Stimulated activated naive CD4-positive, alpha-beta T cell (primary cell): ENCODE results near the gene ARHGAP21.

Experiments
- DNase-seq, 6 experiments: peaks; one replicate each; lab custom pipeline; 2025; lab: John Stamatoyannopoulos, UW

ARHGAP21 gene

DNA sequence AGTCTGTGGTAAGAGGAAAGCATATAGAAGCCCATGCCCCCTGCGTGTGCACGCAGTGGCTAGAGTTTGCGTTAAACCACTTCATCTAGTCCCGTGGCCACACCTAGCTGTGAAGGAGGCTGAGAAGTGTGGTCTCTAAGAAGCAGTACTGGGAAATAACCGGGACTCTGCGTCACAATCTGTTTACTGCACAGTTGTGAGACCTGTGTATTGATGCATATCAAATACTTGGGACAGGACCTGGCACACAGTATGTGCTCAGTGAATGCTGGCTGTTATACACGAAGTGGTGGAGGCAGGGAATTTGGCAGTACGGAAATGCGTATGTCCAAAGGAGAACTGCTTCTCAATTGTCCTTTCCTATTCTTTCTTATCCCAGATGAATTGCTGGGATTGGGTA lies 149.5 kb downstream of the ARHGAP21 start:
- DNase-seq: no peak

DNA sequence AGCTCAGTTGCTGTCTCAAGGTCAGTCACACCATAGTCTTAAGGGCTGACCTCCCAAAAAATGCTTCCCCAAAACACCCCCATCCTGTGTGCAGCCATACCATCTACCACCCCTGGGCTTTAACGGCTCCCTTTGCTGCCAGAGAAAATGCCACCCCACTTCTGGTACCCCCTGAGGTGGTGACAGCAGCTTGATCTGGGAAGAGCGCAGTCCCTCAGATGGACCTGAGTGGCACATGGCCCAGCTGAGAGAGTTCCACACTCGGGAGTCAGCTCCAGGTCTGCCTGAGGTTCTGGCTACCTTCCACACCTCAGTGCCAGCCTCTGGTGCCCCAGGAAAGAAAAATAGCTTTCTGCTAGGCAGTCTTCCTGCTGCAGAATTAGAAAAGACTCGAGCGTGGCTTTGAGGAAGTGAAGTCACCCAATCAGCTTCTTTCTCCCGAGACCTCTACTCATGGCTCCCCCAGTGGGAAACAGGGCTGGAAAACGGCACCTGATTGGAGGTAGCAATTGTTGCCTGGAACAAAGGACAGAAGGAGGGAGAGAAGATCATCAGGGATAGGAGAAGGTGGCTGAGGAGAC lies 151.7 kb downstream of the ARHGAP21 start:
- DNase-seq: no peak

DNA sequence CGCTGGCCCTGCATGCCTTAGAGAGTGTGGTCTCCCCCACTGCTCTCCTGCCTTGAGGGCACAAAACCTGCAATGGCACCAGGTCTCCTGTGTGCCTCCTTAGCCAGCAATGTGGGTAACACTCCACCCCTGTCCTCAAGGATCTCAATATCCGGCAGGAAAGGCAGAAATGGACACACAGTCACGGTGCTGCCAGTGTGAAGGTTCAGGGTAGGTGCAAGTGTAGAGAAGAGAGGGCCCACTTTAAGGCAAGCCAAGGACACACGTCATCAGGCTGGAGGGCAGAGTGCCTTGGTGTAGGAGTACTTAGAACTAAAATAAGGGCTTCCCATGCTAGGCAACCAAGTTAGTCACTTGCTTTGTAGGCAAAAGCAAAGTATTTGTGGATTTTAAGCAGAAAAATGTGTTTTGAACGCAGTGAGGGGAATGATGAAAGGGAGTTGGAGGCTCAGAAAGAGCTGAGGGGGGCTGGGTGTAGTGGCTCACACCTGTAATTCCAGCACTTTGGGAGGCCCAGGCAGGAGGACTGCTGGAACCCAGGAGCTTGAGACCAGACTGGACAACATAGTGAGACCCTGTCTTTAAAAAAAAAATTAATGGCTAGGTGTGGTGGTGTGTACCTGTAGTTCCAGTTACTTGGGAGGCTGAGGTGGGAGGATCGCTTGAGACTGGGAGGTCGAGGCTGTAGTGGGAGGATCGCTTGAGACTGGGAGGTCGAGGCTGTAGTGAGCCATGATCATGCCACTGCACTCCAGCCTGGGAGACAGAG lies 152.8 kb downstream of the ARHGAP21 start:
- no peak for DNase-seq

DNA sequence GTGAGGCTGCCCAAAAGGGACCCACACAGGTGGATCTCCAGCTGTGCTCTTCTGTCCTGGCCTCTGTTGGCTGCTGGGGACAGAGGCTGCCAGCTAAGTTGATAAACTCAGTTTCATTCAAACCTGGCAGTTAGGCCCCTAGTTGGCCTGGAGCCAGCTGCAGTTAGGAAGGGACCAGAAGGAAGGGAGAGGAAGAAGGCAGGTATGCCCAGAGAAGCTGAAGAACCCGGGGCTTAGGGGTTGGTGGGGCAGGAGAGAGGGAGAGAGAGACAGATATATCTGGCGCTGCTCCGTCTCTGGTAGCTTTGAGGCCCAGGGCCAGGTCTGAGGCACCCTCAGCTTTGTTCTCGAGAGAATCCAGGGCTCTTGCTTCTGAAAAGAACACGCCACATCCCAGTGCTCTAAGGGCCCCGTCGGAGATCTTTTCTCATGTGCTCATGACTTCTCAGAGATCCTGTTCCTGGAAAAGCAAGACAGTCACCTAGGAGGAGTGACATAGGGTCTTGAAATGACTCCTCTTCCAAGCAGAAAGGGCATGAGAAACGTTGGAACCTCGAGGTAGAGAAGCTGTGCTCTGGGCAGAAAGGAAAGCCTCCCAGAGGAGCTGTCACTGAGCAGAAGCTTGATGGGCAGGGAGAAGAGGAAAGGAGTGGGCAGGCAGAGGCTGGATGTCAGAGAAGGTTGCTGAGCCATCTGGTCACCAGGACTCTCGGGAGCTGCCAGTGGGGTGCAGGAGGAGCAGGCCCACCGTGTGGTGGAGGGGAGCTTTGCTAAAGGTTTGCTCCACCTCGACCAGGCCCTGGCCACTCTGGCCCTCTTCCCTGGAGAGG lies 153.6 kb downstream of the ARHGAP21 start:
- no peak for DNase-seq

DNA sequence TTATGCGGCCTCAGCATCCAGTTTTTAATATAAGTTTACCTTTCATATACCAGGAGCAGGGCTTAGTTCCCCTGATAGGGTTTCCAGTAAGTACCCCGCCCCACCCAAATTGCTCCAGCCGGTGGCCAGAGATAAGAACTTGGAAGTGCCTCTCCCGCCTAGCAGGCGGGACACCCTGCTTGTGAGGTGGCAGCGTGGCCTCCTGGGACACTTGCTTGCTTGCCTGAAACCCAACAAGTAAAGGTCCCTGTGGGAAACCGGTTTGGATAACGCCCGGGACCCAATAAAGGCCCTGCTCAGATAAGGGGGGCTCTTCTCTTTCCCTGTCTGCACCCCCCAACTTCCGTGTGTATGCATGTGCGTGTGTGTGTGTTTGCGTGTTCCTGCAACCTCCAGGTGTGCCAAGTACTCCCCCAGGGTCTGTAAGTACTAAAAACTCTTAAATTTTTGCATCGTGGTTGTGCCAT lies 154.3 kb downstream of the ARHGAP21 start:
- no peak for DNase-seq

DNA sequence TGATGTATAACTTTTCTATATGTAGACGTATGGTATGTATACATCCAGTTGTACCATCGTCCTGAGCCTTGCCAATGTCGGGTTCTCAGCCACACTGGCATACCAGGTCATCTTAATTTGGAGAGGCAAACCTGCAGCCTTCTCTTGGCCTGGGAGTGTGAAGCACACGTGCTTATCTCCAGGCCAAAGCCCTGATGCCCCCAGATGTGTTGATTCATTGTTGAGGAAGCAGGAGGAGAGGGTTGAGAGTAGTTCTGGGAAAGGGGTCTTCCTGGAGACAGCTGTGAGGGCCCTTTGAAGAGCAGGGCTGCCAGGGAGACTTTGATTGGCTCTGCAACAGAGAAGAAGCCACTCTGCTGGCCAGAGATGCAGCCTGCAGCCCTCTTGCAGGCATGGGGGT lies 155.6 kb downstream of the ARHGAP21 start:
- no peak for DNase-seq

DNA sequence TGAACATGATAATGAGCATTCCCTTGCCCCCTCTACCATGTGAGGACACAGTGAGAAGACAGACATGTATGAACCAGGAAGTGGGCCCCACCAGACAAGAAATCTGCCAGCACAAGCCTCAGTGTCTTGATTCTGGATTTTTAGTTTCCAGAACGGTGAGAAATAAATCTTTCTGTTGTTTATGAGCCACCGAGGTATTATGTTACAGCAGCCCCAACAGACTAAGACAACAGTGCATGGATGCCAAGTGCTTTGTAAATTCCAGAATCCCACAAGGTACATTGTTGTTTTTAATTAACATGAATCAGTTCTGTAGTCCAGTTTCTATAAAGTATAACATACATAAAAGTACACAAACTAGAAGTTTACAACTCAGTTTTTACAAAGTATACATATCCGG lies 162.2 kb downstream of the ARHGAP21 start:
- no peak for DNase-seq

DNA sequence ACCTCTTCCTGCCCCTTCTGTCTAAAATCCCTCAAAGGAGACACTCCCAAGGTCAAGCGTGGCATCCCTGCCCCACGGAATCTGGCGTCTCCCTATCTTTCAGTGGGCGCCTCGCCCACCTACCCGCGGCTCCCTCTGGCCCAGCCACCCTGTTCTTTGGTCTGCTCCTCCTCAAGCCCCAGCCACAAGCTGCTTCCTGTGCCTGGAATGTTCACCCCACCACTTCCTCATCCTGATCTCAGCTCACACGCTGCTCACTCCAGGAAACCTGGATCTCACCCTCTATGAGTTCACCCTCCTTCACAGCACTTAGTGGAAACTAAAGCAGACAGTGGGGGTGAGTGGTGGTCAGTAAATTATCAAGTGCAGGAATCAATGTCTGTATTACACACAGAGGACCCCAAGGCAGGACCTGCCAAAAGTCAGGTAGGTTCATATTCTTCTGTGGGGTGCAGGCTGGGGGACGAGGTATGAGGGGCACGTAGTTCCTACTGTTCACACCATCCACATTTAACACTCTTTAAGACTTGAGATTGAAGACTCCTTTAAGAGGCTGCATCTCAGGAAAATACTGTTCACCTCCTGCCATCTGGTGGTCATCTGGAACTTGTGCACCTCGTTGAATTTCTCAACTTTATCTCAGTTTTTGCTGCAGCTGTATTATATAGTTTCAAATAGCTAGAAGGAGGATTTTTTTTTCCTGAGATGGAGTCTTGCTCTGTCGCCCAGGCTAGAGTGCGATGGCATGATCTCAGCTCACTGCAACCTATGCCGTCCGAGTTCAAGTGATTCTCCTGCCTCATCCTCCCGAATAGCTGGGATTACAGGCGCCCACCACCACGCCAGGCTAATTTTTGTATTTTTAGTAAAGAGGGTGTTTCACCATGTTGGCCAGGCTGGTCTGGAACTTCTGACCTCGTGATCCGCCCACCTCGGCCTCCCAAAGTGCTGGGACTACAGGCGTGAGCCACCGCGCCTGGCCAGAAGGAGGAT lies 166.6 kb downstream of the ARHGAP21 start:
- DNase-seq: peak in 3 of 6 experiments; percentile 18 to 47 (median 27)

DNA sequence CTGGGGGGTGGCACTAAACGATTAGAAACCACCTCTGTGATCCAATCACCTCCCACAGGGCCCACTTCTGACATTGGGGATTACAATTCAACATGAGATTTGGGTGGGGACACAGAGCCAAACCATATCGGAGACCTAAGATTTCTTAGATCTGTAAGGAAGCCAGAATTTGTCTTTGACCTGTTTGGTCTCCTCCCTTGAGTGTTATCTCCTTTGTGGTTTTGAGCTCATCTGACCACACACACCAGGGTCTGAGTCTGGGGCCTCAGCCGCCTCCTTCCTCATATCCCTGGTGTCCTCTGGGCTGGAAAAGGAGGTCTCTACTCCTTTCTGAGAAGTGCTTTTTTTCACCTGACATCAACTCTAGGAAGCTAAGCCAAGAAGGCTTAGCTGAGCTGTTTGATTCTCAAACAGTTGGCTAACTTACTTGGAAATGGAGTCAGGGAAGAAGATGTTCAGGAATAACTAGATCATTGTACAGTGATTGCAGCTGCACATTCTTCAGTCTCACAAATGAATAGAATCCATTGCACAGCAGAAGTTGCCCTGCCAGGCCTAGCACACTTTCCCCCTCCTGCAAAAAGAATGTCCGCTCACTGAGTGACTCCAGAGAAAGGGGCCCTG lies 167.4 kb downstream of the ARHGAP21 start:
- no peak for DNase-seq

DNA sequence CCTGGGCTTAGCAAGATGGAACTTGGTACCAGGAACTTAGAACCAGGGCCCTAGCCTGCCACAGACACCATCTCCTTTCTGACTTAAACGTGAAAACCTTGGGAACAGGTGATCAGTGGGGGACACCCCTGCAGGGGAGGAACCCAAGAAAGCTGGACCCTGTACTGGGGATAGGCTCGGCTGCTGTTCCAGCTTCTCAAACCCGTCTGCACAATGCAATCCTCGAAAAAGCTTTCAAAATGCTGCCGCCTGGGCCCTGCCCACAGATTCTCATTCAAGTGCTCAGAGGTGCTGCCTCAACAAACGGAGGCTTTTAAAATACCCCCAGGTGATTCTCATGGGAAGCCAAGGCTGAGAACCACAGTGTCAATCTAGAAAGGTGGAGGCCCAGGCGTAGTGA lies 169.7 kb downstream of the ARHGAP21 start:
- DNase-seq: no peak

DNA sequence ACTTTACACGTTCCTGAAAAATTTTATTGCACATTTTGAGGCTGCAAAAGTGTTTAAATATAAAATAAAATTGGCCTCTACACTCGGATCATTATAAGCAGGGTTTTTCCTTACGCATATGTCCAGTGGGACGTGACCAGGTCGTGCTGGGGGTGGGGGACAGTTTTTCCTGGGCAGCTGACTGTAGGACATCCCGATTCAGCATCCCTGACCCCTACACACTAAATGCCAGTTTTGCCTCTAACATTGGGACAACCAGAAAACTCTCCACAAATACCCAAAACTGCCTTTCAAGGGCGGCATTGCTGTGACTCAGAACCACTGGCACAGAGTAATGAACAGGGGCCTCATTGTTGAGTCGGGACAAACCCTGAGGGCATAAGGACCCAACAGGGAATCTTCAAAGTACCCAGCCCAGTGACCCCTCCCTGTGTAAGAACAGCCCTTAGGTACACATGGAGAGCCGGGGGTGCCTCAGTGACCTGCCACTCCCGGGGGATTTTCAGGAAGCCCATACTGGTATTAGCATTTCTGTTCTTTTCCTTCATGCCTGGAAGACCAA lies 170.6 kb downstream of the ARHGAP21 start:
- DNase-seq: no peak

DNA sequence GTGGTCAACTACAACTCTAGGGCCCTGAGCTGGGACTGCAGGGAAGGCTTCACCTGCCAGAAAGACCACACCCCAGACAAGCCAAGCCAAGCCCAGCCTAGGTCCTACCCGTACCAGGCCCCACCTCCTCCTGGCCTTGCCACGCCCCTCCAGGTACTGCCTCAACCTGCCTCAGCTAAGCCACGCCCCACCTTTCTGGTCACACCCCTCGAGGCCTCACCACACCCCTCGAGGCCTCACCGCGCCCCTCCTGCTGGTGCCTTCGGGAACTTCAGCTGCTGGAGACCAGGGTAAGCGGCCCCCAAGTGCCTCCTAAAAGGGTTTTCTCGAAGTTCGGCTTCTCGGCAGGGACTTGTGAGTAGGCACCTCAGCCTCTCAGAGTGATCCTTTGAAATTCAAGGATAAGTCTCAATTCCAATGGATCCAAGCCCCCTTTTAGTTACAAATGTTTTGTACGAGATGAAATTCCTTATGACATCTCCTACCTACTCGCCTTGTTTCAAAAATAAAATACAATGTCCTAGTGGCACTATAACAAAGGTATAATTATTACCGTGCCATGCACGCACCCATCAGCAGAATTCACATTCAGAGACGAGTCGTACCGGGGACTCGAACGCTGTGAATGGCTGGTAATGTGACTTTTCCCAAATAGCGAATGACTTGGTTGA lies 171.2 kb downstream of the ARHGAP21 start:
- peak in 1 of 6 experiments; percentile 5 for DNase-seq

DNA sequence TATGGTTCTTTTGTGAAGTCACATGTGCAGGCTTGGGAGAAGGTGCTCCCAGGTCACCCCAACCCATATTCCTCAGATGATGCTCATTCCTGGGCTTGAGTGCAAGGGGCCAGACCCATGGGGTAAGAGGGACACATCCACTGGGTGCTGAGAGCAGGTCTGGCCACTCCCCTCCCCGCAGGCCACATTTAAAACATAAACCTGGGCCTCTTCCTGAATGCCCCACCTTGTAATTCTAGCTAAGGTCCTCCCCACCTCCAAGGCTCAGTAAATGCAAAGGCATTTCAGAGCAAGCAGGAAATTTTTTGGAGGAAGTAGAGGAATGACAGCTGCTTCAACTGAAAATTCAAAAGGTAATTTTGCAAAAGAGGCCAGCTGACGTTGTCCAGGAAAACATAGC lies 172.5 kb downstream of the ARHGAP21 start:
- DNase-seq: no peak

DNA sequence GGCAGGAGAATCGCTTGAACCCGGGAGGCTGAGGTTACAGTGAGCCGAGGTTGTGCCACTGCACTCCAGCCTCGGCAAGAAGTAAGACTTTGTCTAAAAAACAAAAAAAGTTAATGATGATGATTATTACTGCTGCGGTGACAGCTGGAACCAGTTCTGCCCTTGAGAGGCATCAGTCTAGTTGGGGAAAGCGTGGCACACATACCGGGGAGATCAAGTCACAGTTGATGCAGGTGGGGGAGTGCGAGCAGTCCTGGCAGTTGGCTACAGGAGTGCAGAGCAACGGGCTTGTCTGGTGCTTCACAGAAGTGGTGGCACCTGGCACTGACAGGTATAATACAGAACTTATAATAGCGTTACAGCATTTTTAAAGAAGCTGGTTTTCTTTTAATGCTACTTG lies 173.0 kb downstream of the ARHGAP21 start:
- no peak for DNase-seq

DNA sequence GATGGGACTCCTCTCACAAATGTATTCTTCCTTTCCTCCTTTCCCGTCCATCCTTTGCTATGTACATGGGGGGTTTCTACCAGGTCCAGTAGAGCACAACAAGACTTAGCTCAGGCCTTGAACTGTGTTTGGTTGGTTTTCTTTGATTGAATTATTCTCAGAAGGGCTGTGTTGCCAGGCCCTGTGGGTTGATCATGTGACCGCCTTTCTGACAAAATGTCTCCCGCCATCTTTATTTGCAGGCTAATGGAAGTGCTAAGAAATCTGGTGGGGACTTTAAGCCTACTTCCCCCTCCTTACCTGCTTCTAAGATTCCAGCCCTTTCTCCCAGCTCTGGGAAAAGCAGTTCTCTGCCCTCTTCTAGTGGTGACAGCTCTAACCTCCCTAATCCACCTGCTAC lies 178.1 kb downstream of the ARHGAP21 start:
- DNase-seq: no peak

DNA sequence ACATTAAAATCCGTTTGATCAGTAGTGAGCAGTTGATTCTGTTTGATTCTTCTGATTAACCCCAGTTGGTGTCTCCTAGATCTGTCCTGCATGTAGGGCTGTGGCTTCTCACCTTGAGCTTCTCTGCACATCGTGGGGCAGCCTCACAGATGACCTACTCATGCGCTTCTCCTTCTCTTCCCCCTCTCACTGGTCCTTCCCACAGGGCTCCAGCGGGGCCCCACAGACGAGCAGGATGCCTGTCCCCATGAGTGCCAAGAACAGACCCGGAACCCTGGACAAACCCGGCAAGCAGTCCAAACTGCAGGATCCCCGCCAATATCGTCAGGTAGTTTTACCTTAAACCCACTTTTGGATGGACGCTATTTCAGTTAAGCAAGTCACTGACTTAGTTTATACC lies 178.9 kb downstream of the ARHGAP21 start:
- DNase-seq: no peak

DNA sequence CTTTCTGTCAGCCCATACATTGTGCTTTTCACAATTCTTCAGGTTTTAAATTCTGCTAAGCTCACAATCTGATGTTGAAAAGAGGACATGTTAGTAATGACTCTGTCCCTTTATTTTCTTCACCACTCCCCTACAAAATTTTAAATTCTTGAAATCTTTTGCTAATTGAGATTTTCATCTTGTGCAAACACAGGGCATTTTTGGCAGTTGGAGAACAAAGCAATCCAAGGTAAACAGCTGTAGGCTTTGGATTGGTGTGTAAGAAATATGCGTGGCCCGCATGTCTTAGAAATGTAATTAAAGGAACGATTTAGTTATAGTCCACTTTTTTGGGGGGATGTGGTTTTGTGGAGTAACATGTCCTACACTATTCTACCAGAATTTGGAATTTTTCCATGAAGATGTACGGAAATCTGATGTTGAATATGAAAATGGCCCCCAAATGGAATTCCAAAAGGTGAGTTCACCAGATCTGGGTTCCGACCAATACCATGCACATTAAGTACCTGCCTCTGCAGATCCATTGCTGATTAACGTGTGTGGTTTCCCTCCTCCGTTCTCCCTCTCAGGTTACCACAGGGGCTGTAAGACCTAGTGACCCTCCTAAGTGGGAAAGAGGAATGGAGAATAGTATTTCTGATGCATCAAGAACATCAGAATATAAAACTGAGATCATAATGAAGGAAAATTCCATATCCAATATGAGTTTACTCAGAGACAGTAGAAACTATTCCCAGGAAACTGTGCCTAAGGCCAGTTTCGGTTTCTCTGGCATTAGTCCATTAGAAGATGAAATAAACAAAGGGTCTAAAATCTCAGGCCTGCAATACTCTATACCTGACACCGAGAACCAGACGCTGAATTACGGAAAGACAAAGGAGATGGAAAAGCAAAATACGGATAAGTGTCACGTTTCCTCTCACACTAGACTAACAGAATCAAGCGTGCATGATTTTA lies 181.1 kb downstream of the ARHGAP21 start:
- no peak for DNase-seq

DNA sequence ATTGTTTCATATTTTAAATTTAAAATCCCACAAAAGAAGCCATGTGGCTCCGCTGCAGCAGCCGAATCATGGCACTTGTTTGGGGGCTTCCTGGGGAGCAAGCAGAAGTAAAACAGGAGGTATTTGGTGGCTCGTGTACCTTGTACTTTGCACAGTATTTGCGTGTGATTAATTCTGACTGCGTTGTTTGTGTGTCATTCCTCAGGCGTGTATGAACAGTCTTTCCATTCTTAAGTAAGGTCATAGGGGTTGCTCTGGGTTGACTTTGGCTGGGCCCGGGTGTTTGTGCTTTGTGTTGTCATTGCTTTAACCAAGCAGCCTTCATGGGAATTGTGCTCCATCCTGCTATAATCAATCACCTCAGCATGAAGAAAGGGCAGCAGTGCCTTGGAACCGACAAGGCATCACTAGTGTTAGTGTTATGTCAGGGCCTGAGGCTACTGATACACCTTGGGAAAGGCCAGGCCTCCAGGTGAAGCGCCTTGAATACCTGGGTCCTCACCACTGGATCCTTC lies 182.4 kb downstream of the ARHGAP21 start:
- DNase-seq: no peak

DNA sequence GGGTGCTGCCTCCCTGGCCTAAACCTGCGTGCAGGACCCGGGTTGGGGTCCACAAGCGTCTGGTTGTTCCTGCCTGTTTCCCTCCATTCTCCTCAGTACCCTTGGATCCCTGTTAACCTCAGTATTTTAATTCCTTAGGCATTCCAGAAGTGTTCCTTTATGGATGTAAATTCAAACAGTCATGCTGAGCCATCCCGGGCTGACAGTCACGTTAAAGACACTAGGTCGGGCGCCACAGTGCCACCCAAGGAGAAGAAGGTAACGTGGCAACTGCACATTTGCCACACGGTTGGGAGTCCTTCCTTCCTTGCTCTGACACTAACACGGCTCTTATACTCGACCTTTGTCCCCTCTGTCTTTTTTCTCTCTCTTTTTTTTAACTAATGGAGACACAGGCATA lies 187.1 kb downstream of the ARHGAP21 start:
- no peak for DNase-seq
